NCI-H2081 (cell line): Measurements from ENCODE around the gene GPR68.
"Not testable (repeated sequence)": the region's sequence is repeated elsewhere in the genome, so short reads cannot be mapped to it uniquely, and the experiment has no call there.

Source experiments
- DNase-seq, 2 experiments: peaks; one replicate each; lab custom pipeline; 2025; lab: John Stamatoyannopoulos, UW

Gene GPR68

GRCh38 chr14:91272341-91273272, 28.1 kb upstream of the GPR68 start:
- DNase-seq = no peak

- no peak for DNase-seq
Observed at GRCh38 chr14:91271639-91272038, 27.1 kb upstream of the GPR68 start.

- peak in 1 of 2 experiments; percentile 15 for DNase-seq
Observed at GRCh38 chr14:91270619-91271018, 26.1 kb upstream of the GPR68 start.

GRCh38 chr14:91270188-91270587, 25.7 kb upstream of the GPR68 start:
- DNase-seq = no peak

GRCh38 chr14:91269076-91269991, 24.8 kb upstream of the GPR68 start:
- DNase-seq = no peak

GRCh38 chr14:91267965-91268437, 23.5 kb upstream of the GPR68 start:
- DNase-seq = no peak

GRCh38 chr14:91266276-91266675, 21.8 kb upstream of the GPR68 start:
- not testable (repeated sequence) for DNase-seq

GRCh38 chr14:91265404-91265803, 20.9 kb upstream of the GPR68 start:
- no peak for DNase-seq

- no peak for DNase-seq
Observed at GRCh38 chr14:91264151-91265150, 19.9 kb upstream of the GPR68 start.

GRCh38 chr14:91263329-91263728, 18.8 kb upstream of the GPR68 start:
- DNase-seq = no peak

GRCh38 chr14:91261986-91262549, 17.6 kb upstream of the GPR68 start:
- DNase-seq = no peak

- DNase-seq = no peak
Observed at GRCh38 chr14:91261115-91261514, 16.6 kb upstream of the GPR68 start.

- no peak for DNase-seq
Observed at GRCh38 chr14:91258876-91259275, 14.4 kb upstream of the GPR68 start.

GRCh38 chr14:91258011-91258618, 13.6 kb upstream of the GPR68 start:
- no peak for DNase-seq

GRCh38 chr14:91257328-91258010, 13.0 kb upstream of the GPR68 start:
- DNase-seq = no peak

GRCh38 chr14:91256661-91257060, 12.2 kb upstream of the GPR68 start:
- DNase-seq = no peak

GRCh38 chr14:91255026-91255695, 10.7 kb upstream of the GPR68 start:
- no peak for DNase-seq

GRCh38 chr14:91254461-91254860, 10.0 kb upstream of the GPR68 start:
- no peak for DNase-seq

GRCh38 chr14:91253795-91254323, 9.4 kb upstream of the GPR68 start:
- DNase-seq = no peak
